Skeletal muscle tissue (tissue), 4 donors: Measurements from ENCODE around the gene KCNK15. TPM values are rescaled to one million over a fixed set of nuclear protein-coding genes. Genes with fewer than 3 reads are reported as not detected.
A peak's percentile ranks its signal among the peaks of the same experiment; 100 is the strongest.

ENCODE experiments used
- H3K27ac ChIP-seq: one replicate; pipeline ENCODE4 v1.7.0; 2013; ENCODE audit warnings: mild to moderate bottlenecking, low read depth, low read length, inconsistent platforms
- H3K27me3 ChIP-seq, 3 donors: one replicate each; pipeline ENCODE4 v1.7.0; 2013; ENCODE audit warnings: low read length in 3 of 3; ENCODE audit not compliant: control insufficient read depth in 3 of 3, insufficient read depth in 3 of 3
- H3K36me3 ChIP-seq, 3 donors: one replicate each; pipeline ENCODE4 v1.7.0; 2013; ENCODE audit warnings: low read length in 3 of 3; ENCODE audit not compliant: control insufficient read depth in 3 of 3, insufficient read depth in 3 of 3
- H3K4me1 ChIP-seq, 3 donors: one replicate each; pipeline ENCODE4 v1.7.0; 2013; ENCODE audit warnings: low read length in 3 of 3, mild to moderate bottlenecking in 3 of 3; ENCODE audit not compliant: control insufficient read depth in 3 of 3, insufficient read depth in 3 of 3
- H3K4me3 ChIP-seq, 3 donors: one replicate each; pipeline ENCODE4 v1.7.0; 2013; ENCODE audit warnings: low read length in 3 of 3
- H3K9ac ChIP-seq, 3 donors: one replicate each; pipeline ENCODE4 v1.7.0; 2013; ENCODE audit warnings: low read length in 3 of 3, mild to moderate bottlenecking in 3 of 3, moderate library complexity in 2 of 3, low read depth in 1 of 3
- H3K9me3 ChIP-seq, 3 donors: one replicate each; pipeline ENCODE4 v1.7.0; 2013; ENCODE audit warnings: low read length in 3 of 3; ENCODE audit not compliant: control insufficient read depth in 3 of 3
- total RNA-seq: library from RNA; depleted of rRNA; stranded (reverse); fragments of >200 nt; gene quantifications from one replicate; pipeline ENCODE4 v1.2.3, GENCODE V29; 2014
- donor health status: Osteomylitis.

Gene KCNK15
- total RNA-seq, 1 donor from 2014 or later: under 0.01 TPM

GRCh38 chr20:44743916-44744655 is 1.6 kb upstream of the KCNK15 start:
- Histone ChIP-seq H3K27me3 (peaks cover 12 to 16% (median 13%) of the 10 kb centered on the region in 3 donors), H3K4me1 (peaks cover 18 to 36% (median 18%) of the 10 kb centered on the region in 3 donors), H3K9me3 (no peaks in the 10 kb centered on the region), H3K27ac (no peak overlapping the region), H3K4me3 (no peak overlapping the region), H3K9ac (no peak overlapping the region), H3K36me3 (no peaks in the 10 kb centered on the region)

DNA sequence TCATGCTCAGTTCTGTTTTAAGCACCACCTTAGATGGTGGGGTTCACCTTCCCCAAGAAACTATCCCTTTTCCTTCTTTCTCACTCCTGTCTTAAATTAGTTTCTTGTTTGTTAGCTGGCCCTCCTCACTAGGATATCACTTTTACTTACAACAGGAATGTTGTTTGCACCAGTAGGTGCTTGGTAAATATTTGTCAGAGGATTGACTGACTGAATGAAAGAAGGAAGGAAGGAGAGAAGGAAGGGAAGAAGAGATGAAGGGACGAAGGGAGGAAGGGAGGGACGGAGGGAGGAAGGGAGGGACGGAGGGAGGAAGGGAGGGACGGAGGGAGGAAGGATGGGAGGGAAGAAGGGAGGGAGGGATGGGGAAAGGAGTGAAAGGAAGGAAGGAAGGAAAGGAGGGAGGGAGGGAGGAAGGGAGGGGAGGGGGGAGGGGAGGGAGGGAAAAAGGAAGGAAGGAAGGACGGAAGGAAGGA is 505 bp upstream of the KCNK15 start:
- peak overlapping the region in 2 of 3 donors; percentile 63 to 64 for H3K4me3 ChIP-seq
- peaks cover 8 to 32% (median 10%) of the 10 kb centered on the region in 3 donors for H3K4me1 ChIP-seq
- H3K9me3 ChIP-seq: no peaks in the 10 kb centered on the region
- H3K27me3 ChIP-seq: peaks cover 18 to 25% (median 22%) of the 10 kb centered on the region in 3 donors
- no peaks in the 10 kb centered on the region for H3K36me3 ChIP-seq
- H3K27ac ChIP-seq: peak overlapping the region; percentile 36
- peak overlapping the region in 1 of 3 donors; percentile 65 for H3K9ac ChIP-seq

DNA sequence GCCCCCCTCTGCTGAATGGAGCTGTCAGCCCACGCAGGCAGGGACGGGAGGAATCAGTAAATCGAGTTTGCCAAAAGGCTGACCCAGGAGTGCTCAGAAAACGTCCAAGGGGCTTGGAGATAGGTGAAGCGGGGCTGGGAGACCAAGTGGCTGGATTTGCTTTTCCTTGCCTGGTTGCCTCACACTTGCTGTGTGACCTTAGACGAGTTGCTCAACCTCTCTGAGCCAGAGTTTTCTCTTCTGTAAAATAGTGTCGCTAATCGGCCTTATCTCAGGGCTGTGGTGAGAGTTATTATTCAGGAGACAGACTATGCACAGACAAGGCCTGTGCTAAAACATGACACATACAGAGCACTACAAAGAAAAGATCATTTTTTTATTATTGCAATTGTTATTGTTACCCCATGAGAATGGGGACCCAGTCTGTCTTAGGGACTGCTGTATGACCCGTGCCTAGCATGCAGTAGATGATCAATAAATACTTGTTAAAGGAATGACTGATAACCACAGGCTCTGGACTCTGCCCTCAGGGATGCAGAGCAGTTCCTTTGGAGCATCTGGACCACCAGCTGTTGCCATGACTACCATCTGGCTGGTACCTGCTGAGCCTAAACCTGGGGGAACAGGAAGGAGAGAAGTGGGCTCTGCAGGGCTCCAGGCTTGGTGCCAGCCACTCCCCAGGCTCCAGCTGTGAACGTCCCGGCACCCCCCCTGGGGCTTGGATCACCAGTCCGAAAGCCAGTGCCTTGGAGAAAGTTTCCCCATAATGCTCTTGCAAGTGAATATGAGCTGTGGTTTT is 901 bp downstream of the KCNK15 start:
- H3K4me1 ChIP-seq: peaks cover 8 to 31% (median 9%) of the 10 kb centered on the region in 3 donors
- H3K9me3 ChIP-seq: no peaks in the 10 kb centered on the region
- no peaks in the 10 kb centered on the region for H3K36me3 ChIP-seq
- peaks cover 24 to 31% (median 30%) of the 10 kb centered on the region in 3 donors for H3K27me3 ChIP-seq
- H3K4me3 ChIP-seq: peak overlapping the region; percentile 25 to 64 (median 63)
- H3K27ac ChIP-seq: no peak overlapping the region
- H3K9ac ChIP-seq: peak overlapping the region in 2 of 3 donors; percentile 64 to 65

GRCh38 chr20:44747166-44748004 is 1.7 kb downstream of the KCNK15 start:
- no peak overlapping the region for H3K4me3 ChIP-seq
- H3K27ac ChIP-seq: no peak overlapping the region
- no peaks in the 10 kb centered on the region for H3K36me3 ChIP-seq
- peaks cover 31 to 35% (median 31%) of the 10 kb centered on the region in 3 donors for H3K27me3 ChIP-seq
- H3K9me3 ChIP-seq: no peaks in the 10 kb centered on the region
- H3K4me1 ChIP-seq: peaks cover 8 to 31% (median 9%) of the 10 kb centered on the region in 3 donors
- no peak overlapping the region for H3K9ac ChIP-seq

DNA sequence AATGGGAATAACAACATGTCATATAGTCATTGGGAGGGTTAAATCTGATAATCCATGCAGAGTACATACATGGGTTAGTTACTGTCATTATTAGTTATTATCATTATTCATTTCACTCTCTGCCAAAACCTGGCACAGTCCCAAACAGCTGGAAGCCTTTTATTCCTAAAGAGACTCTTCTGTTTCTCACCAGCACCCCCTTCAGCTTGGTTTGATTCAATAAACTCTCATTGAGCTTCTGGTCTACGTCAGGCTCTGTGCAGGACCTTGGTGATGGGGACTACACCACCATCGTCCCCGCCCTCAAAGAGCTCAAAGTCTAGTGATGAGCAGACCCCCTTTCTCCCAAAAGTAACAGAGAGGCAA is 2.3 kb downstream of the KCNK15 start:
- Histone ChIP-seq H3K9me3 (no peaks in the 10 kb centered on the region), H3K27me3 (peaks cover 31 to 35% (median 34%) of the 10 kb centered on the region in 3 donors), H3K36me3 (no peaks in the 10 kb centered on the region), H3K4me3 (no peak overlapping the region), H3K9ac (no peak overlapping the region), H3K27ac (no peak overlapping the region), H3K4me1 (peaks cover 8 to 25% (median 9%) of the 10 kb centered on the region in 3 donors)

DNA sequence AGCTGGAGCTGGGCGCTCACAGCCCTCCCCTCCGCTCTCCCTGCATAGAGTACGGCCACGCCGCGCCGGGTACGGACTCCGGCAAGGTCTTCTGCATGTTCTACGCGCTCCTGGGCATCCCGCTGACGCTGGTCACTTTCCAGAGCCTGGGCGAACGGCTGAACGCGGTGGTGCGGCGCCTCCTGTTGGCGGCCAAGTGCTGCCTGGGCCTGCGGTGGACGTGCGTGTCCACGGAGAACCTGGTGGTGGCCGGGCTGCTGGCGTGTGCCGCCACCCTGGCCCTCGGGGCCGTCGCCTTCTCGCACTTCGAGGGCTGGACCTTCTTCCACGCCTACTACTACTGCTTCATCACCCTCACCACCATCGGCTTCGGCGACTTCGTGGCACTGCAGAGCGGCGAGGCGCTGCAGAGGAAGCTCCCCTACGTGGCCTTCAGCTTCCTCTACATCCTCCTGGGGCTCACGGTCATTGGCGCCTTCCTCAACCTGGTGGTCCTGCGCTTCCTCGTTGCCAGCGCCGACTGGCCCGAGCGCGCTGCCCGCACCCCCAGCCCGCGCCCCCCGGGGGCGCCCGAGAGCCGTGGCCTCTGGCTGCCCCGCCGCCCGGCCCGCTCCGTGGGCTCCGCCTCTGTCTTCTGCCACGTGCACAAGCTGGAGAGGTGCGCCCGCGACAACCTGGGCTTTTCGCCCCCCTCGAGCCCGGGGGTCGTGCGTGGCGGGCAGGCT is 4.6 kb downstream of the KCNK15 start:
- no peaks in the 10 kb centered on the region for H3K36me3 ChIP-seq
- no peak overlapping the region for H3K9ac ChIP-seq
- no peaks in the 10 kb centered on the region for H3K9me3 ChIP-seq
- peaks cover 8 to 21% (median 9%) of the 10 kb centered on the region in 3 donors for H3K4me1 ChIP-seq
- no peak overlapping the region for H3K27ac ChIP-seq
- H3K27me3 ChIP-seq: peaks cover 31 to 35% (median 34%) of the 10 kb centered on the region in 3 donors
- H3K4me3 ChIP-seq: peak overlapping the region in 1 of 3 donors; percentile 20

DNA sequence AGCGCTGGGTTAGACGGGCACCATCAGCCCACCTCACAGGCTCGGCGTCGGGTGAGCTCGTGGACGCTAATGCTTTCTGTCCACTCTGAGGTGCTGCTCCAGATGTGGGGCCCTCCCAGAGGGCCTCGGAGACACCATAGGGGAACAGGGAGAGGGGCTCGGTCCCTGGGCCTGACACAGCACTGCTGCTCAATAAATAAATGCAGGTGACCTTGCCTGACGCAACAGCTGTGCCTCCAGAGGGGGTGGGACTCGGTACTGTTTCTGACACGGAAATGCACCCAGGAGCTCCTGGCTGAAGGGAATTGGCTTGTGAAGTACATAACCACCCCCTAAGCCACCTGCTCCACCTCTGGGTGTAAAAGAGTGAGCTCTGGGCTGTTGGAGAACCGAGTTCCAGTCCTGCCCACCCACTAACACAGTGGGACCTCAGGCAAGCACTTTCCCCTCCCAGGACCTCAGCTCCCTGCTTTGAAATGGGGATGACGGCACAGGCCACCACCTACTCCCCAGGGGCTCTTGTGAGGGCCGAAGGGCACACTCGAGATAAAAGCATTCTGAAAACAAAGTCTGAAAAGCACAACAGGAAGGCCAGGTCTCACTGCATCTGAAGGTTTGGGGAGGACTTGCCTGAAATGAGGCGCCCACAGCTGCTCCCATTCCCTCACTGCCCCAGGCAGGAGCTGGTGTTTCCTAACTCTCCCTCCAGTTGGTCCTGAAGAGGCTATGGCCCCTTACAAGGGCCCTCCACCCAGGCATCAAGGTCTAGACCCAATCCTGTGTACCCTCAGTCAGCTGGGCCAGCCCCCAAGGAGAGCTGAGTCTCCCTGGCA is 6.7 kb downstream of the KCNK15 start:
- Histone ChIP-seq H3K27me3 (peaks cover 17 to 32% (median 25%) of the 10 kb centered on the region in 3 donors), H3K36me3 (no peaks in the 10 kb centered on the region), H3K27ac (no peak overlapping the region), H3K4me1 (peaks cover 1 to 10% (median 3%) of the 10 kb centered on the region in 3 donors), H3K9me3 (no peaks in the 10 kb centered on the region), H3K4me3 (no peak overlapping the region), H3K9ac (no peak overlapping the region)

- peaks cover 0 to 6% (median 3%) of the 10 kb centered on the region in 3 donors for H3K4me1 ChIP-seq
- peaks cover 12 to 27% (median 17%) of the 10 kb centered on the region in 3 donors for H3K27me3 ChIP-seq
- no peaks in the 10 kb centered on the region for H3K36me3 ChIP-seq
- H3K4me3 ChIP-seq: no peak overlapping the region
- H3K9ac ChIP-seq: no peak overlapping the region
- no peak overlapping the region for H3K27ac ChIP-seq
- no peaks in the 10 kb centered on the region for H3K9me3 ChIP-seq
Measured at GRCh38 chr20:44754554-44754953, 8.9 kb downstream of the KCNK15 start.
